ENCODE data around the gene CAMK1D.
"Not testable (repeated sequence)": the region's sequence is repeated elsewhere in the genome, so short reads cannot be mapped to it uniquely, and the experiment has no call there.

- not testable (repeated sequence) for TF ChIP-seq EZH2phosphoT487 (IDR thresholded peaks at IDR 0.05; ENCODE audit: borderline replicate concordance, low read depth); CTCF (IDR thresholded peaks at IDR 0.05); REST (IDR thresholded peaks at IDR 0.05; ENCODE audit: low read depth, low read length); RAD21 (IDR thresholded peaks at IDR 0.05; ENCODE audit: low read length); SIN3A (IDR thresholded peaks at IDR 0.05; ENCODE audit: borderline replicate concordance, low read depth, low read length); FOXM1 (IDR thresholded peaks at IDR 0.05; ENCODE audit: low read depth); MXI1 (IDR thresholded peaks at IDR 0.05; ENCODE audit: low read depth, low read length); RFX5 (IDR thresholded peaks at IDR 0.05; ENCODE audit: low read length); TEAD4 (IDR thresholded peaks at IDR 0.05; ENCODE audit: borderline replicate concordance, insufficient read depth)
These were observed 85.3 kb downstream of the CAMK1D start for GRCh38 chr10:12434677-12435076.

Data from SK-N-SH (cell line).